GM19395 (cell line): ENCODE results near the gene AGA.

ENCODE experiments used
- ATAC-seq: cut with Tn5 transposase; IDR thresholded peaks from one replicate; pipeline ENCODE4 v1.9.1; 2021; ENCODE audit warnings: mild to moderate bottlenecking, moderate library complexity; ENCODE audit not compliant: unreplicated experiment

Gene AGA

GRCh38 chr4:177441803-177442622 lies at the start of gene AGA:
Gene AGA (minus strand): TSS chr4:177442437. CDS start chr4:177442375, 62 bp downstream.
- peak; percentile 86 for ATAC-seq

GRCh38 chr4:177492022-177492421 lies 49.8 kb upstream of the AGA start:
- ATAC-seq: no peak

- ATAC-seq: no peak
Measured at GRCh38 chr4:177490769-177491168, 48.5 kb upstream of the AGA start.

DNA sequence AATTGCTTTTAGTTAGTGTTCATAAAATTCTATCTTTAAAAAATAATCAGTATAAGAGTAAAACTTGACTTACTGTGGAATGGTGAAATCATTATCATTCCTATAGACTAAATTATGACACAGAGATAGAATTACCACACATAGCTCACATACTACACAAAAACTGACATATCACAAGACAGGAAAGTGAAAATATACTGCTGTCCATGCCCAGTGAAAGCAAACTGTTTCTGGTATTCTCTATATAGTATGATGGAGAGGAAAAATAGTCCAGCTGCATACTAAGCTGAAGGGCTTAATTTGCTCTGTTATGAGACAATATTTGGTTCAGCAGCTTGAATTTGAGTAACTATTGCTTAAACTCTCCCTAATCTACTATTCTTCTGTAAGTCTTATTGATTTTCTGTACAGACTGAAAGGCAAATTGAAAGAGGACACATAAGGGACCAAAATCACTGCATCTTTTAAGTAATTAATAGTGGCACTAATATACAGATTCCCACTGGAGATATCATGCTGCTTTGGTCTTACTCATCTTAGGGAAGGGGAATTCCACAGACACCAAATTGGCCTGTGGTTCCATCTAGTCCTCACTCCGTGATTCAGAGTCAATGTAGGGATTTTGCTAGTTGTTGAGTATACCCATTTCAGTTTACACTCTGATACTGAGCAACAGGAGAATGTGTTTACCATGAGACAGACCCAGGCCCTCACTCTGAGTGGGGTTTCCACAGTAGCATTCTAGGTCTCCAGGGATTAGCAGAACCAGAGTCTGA lies 47.4 kb upstream of the AGA start:
- no peak for ATAC-seq

DNA sequence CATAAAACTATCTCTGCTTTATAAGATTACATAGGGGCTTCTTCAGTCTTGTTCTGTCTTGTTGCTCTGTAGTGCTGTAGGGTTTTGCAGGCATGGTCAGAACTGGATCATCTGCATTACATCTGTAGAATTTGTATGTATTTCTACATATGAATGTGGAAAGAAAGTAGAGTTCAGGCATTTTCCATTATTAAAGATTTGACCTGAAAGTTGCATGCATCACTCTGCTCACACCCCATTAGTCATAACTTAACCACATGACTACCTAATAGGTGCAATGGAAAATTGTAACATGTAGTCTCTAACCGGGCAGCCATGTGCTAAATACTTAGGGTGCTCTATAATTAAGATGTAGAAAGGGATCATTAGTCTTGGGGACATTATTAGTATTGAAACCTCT lies 45.7 kb upstream of the AGA start:
- ATAC-seq: no peak

- no peak for ATAC-seq
Measured at GRCh38 chr4:177485528-177485927, 43.3 kb upstream of the AGA start.

DNA sequence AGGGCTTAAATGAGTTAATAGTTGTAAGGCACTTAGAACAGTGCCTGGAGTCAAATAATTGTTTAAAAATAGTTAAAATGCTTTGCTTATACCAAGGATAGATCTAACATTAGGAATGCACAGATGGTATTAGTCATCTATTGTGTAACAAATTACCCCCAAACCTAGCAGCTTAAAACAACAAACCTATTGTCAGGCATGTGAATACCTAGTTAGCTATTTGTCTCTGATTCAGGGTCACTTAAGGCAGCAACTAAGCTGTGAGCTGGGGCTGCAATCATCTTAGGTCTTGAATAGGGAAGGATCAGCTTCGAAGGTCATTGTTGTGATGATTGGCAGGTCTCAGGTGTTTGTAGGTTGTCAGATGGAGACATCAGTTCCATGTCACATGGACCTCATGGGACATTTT lies 42.4 kb upstream of the AGA start:
- ATAC-seq: no peak

DNA sequence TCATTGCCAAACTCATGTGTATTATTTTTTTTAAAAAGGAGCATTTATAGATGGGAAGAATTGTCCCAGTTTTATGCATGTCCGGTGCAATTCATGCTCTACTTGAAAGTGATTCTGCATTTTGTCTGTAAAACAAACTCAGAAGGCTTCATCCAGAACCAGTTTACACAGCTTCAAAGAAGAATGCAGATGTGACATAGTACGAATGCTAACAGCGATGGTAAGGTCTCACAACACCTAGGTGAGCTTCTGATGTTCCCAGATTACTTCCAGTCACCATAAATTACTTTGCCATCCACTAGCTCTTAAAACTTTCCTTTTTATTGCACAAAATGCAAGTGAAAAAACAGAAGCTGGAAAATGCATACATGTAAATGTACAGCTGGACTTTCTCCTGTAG lies 41.5 kb upstream of the AGA start:
- no peak for ATAC-seq

- ATAC-seq: no peak
Measured at GRCh38 chr4:177483271-177483670, 41.0 kb upstream of the AGA start.

DNA sequence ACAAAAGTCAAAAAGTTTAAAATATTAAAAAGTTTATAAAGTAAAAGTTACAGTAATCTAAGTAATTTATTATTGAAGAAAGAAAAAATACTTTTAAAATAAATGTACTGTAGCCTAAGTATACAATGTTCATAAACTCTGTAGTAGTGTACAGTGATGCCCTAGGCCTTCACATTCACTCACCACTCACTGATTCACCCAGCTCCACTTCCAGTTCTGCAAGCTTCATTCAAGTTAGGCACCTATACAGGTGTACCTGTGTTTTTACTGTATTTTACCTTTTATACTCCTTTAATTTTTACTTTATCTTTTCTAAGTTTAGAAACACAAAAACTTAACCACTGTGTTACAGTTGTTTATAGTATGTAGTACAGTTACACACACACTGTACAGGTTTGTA lies 40.1 kb upstream of the AGA start:
- ATAC-seq: no peak

DNA sequence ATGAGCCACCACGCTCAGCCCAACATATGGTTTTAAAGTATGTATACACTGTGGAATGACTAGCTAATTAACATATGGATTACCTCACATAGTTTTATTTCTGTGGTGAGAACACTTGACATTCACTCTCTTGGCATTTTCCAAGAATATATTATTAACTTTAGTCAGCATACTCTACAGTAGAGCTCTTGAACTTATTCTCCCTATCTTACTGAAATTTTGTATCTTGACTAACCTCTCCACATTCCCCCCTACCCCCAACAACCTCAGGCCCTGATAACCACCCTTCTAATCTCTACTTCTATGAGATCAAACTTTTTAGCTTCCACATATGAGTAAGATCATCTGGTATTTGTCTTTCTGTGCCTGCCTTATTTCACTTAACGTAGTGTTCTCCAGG lies 38.6 kb upstream of the AGA start:
- ATAC-seq: no peak

- ATAC-seq: no peak
Measured at GRCh38 chr4:177479063-177479462, 36.8 kb upstream of the AGA start.

DNA sequence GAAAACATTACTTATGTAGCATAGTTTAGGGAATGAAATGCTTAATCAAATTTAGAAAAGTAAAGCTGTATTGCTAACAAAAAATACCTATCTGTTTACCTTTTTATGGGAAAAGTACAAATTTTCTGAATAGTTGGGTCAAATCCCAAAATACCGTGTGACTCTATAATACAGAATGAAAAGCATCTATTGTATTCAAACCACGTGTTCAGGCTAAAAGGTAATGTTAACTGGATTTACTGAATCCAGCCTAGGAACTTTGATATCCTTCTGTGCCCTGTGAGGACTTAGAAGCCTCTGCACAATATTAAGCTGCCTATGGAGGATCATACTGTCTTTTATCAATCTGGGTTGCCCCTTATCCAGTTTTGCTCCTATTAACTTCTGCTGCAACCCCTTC lies 36.3 kb upstream of the AGA start:
- ATAC-seq: no peak

DNA sequence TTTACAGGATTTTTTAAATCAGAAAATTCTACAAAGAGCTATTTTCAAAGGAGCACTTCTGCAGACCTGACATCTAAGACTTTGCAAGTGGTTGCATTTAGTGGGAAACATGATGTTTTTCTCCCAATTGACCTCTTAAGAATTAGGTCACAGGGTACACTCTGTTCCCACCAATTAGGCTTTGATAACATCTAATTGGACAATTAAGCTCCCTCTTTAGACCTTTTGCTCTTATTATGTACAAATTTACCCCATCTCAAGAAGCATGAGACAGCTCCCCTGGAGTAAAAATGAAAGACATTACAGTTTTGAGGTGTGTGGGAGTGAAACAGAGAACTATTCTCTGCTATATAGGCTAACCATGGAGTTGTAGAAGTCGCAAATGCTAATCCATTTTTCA lies 31.8 kb upstream of the AGA start:
- no peak for ATAC-seq

DNA sequence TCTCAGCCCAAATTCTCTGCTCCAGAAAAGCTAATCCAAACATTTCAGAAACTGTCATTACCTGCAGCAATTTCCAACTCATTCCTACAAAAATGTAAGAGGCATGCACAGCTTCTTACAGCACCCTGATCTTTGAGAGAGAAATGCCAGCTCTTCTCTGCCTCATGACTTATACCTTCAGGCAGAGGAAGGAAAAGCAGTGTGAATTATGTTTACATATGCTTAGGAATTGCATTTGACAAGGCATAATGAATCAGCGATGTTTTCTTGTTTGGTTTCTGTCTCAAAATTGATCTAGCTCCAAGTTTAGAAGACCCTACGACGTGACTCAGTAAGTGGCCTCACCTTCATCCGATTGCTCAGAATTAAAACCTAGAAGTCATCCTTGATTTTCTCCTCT lies 21.8 kb upstream of the AGA start:
- no peak for ATAC-seq

DNA sequence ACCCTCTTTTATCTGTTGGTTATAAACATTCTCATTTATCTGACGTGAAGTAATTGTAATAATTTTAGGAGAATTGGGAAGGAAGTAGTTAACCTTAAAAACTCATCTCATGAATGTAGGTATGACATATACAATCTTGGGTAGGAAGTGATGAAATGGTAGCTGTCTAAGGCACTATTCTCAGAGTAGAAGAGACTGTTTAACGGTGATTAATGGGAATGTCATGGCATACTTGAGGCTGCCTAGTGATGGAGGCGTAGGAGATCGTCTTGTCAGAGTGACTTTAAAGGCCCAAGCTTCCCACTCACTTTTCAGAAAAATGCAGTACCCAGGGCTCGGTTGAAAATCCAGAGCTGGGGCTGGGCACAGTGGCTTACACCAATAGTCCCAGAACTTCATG lies 19.4 kb upstream of the AGA start:
- no peak for ATAC-seq

DNA sequence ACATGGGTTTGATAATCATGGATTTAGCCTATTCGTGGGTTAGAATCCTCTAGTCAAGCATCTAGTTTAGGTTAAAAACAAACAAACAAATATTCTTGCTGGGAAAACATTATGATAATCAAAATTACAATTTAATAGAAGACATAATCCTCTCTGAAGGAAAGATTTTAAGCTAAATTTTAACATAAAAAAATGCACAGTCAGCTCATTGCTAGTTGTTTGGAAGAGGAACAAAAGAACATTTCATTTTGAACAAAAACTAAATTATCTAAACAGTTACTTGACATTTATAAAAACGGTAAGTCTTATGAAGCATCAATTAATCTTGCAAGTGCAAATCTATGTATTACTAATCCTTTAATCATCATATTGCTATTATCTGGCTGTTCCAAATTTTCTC lies 18.2 kb upstream of the AGA start:
- ATAC-seq: no peak

GRCh38 chr4:177455561-177455970 lies 13.3 kb upstream of the AGA start:
- ATAC-seq: no peak

GRCh38 chr4:177453116-177453515 lies 10.9 kb upstream of the AGA start:
- no peak for ATAC-seq

DNA sequence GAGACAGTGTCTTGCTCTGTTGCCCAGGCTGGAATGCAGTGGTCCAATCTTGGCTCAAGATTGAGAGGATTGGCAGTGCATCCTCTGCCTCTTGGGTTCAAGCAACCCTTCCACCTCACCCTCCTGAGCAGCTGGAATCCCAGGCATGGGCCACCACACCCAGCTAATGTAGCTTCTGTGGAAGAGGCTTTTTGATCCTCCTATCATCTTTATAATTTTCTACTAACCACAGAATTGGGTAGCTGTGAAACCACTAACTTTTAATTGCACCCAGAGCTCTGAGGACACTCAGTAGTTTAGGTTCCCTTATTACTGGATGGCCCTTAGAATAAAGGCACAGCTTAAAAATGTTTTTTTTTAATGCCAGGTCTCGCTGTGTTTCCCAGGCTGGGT lies 8.9 kb upstream of the AGA start:
- ATAC-seq: no peak

DNA sequence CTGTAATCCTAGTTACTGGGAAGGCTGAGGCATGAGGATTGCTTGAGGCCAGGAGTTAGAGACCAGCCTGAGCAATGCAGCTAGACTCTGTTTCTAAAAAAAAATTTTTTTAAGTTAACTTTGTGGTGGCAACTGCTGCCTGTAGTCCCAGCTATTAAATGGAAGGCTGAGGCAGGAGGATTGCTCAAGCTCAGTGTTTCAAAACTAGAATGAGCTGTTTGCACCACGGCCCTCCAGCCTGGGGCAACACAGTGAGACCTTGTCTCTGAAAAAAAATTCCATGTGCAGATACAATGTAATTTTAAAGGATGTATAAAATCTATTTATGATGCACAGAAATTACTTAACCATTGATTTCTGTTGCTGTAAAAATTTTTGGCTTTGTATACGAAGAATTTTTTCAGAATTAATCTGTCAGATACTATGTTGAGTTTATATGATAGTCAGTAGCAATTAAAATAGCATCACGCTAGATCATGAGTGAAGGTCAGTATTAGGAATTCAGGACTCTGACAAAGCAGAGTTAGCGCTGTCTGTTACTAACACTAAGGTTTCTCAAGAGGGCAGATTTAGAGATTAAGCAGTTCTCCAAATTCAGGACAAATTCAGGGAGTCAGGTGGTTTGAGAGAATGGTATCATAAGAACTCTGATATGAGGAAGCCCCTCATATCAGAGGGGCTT lies 8.3 kb upstream of the AGA start:
- ATAC-seq: no peak

DNA sequence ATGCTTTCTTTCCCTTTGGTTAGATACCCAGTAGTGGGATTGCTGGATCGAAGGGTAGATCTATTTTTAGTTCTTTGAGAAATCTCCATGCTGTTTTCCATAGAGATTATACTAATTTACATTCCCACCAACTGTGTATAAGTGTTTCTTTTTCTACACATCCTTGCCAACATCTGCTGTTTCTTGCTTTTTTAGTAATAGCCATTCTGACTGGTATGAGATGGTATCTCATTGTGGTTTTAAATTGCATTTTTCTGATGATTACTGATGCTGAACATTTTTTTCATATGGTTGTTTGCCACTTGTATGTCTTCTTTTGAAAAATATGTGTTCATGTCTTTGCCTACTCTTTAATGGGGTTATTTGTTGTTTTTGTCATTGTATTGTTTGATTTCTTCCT lies 6.6 kb upstream of the AGA start:
- no peak for ATAC-seq
